AG09319 (cell line): Measurements from ENCODE around the gene S100A12.

Experiments
- DNase-seq: peaks from one replicate; pipeline ENCODE4 v3.0.0-alpha.2; 2010; ENCODE audit warnings: low read depth; ENCODE audit errors: extremely low read depth
- TF ChIP-seq, protein P1 (sequence below): IDR thresholded peaks from 2 replicates; pipeline ENCODE4 v1.5.1; 2011; ENCODE audit warnings: low read depth, mild to moderate bottlenecking, inconsistent platforms, low read length, moderate library complexity

The S100A12 gene

DNA sequence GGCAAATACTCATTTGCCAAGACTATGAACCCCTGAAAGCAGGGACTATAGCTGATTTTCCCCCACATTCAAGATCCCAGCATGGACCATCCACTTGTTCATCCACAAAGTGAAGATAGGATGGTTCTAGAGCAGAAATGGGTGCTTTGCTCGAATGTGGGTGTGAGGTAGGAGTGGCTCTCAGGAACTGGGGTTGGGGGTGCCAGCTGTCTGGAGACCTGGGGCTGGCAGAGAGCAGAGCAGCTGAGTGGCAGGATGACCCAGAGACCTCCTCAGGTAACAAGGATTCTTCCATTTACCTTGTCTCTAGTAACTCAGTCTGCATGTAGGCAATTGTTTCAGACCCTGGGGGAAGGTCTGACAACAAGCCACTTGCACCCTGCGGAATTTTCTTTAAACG lies 11.8 kb downstream of the S100A12 start:
- TF ChIP-seq, protein P1, sequence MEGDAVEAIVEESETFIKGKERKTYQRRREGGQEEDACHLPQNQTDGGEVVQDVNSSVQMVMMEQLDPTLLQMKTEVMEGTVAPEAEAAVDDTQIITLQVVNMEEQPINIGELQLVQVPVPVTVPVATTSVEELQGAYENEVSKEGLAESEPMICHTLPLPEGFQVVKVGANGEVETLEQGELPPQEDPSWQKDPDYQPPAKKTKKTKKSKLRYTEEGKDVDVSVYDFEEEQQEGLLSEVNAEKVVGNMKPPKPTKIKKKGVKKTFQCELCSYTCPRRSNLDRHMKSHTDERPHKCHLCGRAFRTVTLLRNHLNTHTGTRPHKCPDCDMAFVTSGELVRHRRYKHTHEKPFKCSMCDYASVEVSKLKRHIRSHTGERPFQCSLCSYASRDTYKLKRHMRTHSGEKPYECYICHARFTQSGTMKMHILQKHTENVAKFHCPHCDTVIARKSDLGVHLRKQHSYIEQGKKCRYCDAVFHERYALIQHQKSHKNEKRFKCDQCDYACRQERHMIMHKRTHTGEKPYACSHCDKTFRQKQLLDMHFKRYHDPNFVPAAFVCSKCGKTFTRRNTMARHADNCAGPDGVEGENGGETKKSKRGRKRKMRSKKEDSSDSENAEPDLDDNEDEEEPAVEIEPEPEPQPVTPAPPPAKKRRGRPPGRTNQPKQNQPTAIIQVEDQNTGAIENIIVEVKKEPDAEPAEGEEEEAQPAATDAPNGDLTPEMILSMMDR, result no peak
- DNase-seq, result no peak

DNA sequence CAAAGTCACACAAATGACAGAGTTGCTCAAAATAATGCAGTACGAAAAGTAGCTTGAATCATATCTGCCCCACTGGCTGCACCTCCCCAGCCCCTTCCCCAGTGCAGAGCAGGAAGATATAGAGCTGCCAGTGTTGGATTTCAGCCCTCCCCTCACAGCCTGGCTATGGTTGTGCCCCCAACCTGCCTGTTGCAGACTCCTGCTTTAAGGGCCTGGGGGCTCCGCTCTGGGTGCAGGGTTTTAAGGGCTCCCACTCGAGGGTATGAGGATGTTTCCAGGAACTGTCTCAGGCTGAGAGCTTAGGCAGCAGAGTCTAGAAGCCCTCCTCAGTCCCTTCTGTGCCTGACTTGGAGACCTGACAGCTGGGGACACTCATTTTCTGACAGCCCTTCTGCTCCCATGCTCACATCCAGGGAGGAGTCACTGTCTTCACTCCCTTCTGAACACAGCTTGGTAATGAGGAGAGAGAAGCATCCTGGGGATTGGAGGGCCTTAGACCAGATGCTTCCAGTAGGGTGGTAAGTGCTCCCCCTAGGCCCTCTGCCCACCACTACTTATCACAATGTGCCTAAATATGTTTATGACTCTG lies 13.1 kb downstream of the S100A12 start:
- DNase-seq, result no peak
- TF ChIP-seq, protein P1, result no peak

DNA sequence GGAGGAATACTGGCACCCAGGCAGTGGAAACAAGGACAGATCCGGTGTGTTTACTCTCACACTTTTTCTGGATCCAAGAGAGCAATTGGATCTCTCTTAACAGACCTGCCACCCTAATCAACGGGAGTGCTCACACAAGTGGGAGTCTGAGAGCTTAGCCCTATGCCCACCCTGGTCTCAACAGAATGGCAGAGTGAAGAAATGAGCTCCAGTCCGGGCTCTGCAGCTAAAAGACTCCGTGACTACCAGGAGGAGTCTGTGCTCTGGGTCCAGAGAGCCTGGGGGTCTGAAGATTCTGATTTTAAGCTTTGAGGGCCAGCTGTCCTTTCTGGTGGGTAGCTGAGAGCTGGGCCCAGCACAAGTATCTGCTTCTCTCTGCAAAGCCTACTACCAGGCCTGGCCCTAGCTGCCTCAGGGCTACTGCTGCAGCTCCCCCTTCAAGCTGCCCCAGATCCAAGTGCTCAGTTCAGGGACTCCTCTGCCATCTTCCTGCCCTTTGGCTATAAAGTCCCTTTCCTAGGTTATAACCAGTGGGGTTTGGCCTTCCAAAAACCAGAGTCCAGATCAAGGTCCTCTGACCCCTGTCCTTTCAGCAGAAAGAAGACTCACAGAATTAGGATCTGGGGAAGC lies 13.8 kb downstream of the S100A12 start:
- DNase-seq, result no peak
- TF ChIP-seq, protein P1, result no peak

DNA sequence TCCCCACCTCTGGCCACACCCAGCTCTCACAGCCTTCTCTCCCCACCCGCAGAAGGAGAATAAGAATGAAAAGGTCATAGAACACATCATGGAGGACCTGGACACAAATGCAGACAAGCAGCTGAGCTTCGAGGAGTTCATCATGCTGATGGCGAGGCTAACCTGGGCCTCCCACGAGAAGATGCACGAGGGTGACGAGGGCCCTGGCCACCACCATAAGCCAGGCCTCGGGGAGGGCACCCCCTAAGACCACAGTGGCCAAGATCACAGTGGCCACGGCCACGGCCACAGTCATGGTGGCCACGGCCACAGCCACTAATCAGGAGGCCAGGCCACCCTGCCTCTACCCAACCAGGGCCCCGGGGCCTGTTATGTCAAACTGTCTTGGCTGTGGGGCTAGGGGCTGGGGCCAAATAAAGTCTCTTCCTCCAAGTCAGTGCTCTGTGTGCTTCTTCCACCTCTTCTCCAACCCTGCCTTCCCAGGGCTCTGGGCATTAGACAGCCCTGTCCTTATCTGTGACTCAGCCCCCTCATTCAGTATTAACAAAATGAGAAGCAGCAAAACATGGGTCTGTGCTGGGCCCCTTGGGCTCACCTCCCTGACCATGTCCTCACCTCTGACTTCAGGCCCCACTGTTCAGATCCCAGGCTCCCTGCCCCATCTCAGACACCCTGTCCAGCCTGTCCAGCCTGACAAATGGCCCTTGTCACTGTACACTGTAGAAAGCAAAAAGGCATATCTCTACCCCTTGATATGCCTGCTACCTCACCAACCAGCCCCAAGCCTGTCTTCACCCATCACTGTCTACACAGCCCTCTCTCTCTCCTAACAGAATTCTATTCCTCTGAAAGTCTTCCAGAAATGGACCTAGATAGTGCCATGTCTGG lies 14.6 kb downstream of the S100A12 start:
- no peak for DNase-seq
- TF ChIP-seq, protein P1, result no peak

DNA sequence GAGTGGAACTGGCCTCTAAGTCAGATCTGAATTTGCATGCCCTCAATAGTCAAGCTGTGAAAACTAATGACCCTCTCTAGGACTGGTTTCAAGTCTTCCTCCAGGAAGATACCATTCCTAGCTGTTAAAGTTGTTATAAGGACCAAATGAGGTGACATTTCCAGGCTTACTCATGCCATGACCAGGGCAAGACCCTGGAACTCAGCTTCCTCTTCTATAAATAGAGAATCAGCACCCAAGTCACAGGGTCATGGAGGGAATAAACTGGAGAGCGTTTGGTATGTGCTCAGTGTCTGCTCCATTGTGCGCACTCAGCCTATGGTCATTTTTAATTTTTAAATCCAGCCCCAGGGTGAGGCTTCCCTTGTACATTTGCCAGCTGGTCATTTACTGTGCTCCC lies 15.2 kb downstream of the S100A12 start:
- TF ChIP-seq, protein P1, result no peak
- DNase-seq, result no peak

DNA sequence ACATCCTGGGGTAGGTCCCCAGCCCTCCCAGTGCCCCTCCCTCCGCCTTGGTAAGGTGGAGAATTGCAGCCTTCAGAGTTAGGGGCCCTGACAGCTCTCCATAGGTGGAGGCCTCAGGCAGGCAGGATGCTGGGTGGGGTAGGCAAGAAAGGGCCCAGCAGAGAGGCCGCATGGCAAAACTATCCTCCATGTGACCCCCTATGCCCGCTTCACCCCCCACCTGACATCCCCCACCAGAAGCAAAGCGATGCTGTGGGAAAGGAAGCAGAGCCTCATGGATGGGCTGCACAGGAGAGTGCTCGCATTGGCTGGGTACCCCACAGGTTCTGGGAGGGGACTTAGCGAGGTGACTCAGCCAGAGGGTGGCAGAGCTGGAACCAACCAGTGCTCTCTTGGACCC lies 16.2 kb downstream of the S100A12 start:
- TF ChIP-seq, protein P1, result no peak
- DNase-seq, result no peak

DNA sequence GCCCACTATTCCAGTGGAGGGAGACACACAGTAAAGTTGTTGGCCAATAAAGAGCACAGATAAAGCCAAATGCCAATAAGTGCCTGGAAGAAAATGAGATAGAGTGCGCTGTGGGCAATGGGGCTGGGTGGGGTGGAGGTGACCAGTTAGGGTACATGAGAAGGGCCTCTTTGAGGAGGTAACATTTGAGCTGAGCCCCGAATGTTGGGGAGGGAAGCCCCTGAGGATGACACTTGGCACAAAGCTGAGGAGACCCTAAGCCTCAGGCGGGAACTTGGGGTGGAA lies 16.8 kb downstream of the S100A12 start:
- TF ChIP-seq, protein P1, result no peak
- DNase-seq, result no peak
